CD4-positive, alpha-beta T cell treated with Interleukin-17A for 4 hours (primary cell): Measurements from ENCODE around the gene SLC9A9.

ENCODE experiments used
- DNase-seq: peaks from one replicate; pipeline ENCODE4 v3.0.0-alpha.2; 2020; ENCODE audit warnings: mixed read lengths

SLC9A9 gene

DNA sequence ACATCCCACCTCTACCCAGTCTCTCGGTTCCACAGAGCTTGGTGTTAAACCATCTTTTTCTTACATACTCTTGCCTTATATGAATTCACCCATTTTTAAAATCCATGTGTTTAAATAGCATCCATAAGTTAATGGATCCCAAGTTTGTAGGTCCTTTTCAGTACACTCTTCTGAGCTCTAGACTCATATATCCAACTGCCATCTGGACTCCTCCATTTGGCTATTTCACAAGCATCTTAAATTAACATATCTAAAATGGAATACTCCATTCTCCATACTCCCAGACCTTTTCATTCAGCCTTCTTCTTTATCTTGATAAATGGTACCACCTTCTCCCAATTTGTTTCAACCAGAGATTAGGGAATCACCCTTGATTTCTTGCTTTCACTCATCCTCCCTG, 615.3 kb downstream of the SLC9A9 start:
- no peak for DNase-seq

DNA sequence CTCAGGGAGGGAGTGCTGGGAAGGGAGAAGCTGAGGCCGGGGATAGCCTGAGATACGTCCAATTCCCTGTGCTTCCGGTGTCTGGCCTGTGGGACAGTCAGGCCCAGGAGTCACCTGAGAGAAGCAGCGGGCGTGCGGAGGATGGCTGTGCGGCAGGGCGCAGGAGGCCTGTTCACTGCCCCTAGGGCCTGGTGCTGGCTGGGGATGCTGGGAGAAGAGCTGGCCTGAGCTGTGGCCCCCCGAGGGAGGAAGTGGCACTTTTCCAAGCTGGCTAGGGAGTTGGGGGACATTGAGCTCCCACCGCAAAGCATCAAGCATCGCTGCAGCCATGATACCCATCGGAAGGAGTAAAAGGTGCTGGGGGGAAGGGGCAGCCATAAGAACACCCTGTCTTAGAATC, 619.9 kb downstream of the SLC9A9 start:
- no peak for DNase-seq

DNA sequence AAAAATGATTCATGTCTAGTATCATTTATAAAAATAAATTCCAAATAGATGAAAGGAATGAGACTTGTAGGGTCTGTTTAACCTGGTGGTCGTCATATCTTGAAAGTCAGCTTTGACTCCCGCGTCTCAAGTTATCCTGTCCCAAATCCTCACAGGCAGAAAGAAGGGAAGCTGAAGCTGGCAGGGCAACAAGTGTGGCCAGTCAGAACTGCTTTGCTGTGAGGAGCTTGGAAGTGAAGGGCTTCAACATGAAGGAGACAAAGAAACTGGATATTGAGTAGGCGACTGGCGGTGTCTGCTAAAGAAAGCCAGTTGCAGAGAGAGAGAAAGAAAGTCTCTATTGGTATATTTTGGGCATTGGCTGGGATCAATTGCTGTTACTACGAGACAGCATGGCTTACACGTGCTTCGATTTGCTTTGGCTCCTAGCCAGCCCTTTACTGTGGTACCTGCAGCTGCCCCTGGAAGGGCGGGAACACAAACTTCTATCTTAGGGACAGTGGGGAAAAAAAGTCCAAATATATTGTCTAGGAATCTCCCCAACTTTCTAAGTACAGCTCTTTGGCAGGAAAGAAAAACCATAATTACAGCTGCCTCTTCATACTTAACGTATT, 621.5 kb downstream of the SLC9A9 start:
- no peak for DNase-seq

DNA sequence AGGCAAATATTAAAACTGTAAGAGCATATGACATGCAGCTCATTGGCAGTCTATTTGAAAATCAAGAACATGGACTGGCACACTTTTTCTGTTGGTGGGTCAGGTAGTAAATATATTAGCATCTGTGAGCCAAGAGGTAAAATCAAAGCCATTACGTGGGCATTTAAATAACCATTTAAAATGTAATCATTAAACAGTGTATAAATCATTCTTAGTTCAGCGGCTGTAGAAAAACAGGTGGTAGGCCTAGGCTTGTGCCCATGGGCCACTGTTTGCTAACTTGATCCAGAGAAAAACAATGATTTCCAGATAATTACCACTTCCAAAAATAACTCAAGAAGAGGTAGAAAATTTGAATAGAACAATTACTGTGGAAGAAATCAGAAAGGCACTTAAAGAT, 623.6 kb downstream of the SLC9A9 start:
- DNase-seq = no peak

DNA sequence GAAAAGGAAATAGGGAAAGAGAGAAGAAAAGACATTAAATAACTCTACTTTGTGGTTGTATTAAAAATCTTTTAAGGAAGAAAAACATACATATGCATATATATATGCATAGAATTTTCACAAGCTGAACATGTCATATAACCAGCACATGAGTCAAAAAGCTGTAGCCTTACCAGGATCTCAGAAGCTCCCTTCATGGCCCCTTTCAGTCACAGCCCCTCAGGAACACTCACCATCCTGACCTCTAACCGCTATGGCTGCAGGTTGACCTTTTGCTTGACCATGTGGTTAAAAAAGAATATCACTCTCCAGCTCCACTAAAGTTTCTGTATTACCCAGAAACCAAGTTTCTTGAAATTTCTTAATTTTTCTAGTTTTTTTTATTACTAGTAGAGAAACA, 625.3 kb downstream of the SLC9A9 start:
- DNase-seq = no peak

DNA sequence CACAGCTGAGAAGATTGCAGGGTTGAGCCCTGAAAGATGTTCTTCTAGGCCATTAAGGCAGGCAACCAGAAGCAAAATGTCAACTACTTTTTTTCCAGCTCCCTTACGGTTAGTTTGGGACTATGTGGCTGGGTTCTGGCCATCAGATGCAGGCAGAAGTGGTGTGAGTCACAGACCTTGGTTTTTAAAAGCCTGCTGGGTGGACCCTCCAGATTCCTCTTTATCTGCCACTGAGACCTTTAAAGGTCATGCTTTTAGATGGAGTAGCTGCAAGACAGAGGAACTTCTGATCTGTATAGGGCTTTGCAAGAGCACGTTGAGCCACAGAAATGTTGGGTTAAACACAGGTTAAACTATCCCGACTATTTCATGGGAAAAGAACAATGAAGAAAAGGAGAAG, 625.8 kb downstream of the SLC9A9 start:
- no peak for DNase-seq

DNA sequence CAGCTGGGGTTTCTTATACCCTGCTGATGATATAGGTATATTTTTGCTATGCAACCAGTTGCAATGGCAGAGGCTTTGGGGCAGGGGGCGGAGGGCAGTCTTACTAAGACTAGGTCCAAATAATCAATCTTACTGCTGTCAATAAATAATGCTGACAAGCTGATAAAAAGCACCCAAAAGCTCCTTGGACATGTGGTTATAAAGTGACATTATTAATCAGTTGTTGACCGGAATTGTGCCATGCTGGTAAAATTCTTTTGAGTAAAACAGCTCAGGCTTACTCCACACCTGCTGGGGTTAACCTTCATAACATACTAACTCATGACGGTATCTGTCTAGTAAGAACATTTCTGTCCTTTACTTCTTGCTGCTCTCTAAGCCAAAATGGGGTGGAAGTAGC, 626.8 kb downstream of the SLC9A9 start:
- DNase-seq = no peak

DNA sequence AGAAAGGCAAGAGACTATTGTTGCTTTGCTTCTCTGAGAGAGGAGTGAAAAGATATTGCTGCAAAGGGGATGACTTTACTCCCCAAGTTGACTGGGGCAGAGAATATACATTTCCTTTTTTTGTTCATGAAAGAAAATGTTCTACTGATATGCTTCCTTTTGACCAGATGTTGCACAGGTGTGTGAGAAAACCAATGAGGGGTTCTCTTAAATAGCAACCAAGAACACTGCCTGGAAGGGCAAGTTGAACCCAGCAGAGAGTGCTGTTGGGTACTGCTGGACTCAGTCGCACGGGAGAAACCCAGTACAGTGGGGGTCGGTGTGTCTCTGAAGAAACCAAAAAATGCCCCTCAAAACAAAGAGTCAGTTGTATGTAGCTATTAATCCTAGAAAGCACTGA, 627.5 kb downstream of the SLC9A9 start:
- no peak for DNase-seq

DNA sequence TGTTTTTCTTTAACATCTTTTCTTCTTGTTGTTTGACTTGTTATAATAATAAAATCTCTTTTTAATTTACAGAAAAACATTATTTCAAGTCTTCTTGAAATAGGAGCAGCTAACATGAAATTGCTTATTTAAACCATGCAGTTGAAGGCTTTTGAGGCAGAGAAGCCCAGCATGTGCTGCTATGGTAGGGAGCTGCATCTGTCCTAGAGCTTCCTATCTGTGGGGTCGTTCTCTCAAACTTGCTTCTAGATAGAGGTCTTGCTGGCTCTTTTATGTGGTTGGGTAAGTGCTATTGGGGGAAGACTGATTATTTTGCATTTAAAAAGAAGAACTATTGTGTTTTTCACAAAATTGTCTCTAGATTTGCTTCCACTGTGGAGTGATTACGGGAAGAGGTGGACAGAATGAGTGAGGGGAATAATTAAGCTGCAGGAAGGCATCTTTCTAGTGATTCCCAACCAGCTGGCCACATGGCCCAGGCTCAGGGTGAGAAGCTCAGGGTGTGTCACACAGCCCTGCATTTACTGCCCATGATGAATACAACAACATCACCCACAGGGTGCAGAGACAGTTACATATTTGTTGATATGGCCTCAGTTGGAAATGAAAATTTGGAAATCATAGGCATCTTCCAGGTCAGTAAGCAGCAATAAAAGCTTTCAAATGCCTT, 630.0 kb downstream of the SLC9A9 start:
- DNase-seq = no peak

DNA sequence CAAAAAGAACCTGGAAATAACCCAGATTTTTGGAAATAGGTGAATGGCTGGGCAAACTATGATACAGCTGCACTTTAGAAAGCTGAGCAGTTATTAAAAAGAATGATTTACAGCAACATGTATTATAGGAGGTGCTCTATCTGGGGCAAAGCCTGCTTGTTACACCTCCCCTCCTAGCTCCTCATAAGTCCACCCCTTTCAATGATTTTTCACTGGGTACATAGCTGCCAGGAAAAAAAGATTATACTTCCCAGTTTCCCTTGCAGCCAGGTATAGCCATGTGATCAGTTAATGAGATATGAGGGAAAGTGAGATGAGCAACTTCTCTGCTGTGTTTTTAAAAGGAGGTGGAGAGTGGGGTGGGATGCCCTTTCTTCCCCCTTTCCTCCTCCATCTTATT, 631.0 kb downstream of the SLC9A9 start:
- DNase-seq = no peak

DNA sequence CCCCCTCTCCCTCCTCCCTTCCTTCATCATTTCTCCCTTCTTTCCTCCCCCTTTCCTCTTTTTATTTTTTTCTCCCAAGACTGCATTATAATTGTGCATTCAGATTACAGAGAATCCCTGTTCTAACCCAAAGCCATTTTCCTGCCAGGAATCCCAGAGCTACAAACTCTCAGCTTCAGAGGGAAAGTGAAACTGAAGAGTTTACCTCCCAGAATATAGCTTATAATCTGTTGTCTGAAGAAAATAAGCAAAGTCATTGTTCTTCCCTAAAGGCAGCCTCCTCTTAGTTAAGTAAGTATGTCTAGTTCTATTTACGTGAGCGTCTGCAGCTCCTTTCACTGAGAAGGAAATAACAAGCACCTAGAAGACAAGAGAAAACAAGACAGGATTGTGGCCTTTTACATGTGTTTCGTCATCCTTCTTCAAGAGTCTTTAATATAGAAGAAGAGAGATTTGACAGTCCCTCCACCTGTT, 631.5 kb downstream of the SLC9A9 start:
- no peak for DNase-seq
